ENCODE measurements around the gene SLC26A3.

Gene SLC26A3

GRCh38 chr7:107799647-107800264, 3.3 kb downstream of the SLC26A3 start:
- no peaks in the 10 kb centered on the region for H3K4me1 ChIP-seq (ENCODE audit: control extremely low read depth in 1 of 4, control insufficient read depth in 4 of 4, insufficient read depth in 4 of 4, low read length in 3 of 4)
- H3K27ac ChIP-seq (ENCODE audit: insufficient read depth in 1 of 2, low read depth in 1 of 2, low read length in 2 of 2, poor library complexity in 1 of 2, severe bottlenecking in 2 of 2): no peak overlapping the region
- 100% methylated on average over 4 of the region's 6 CpGs for WGBS (ENCODE audit: insufficient coverage)
- H3K36me3 ChIP-seq (ENCODE audit: control insufficient read depth in 4 of 4, insufficient read depth in 4 of 4, low read length in 3 of 4): no peaks in the 10 kb centered on the region
- H3K9me3 ChIP-seq (ENCODE audit: control extremely low read depth in 1 of 5, control insufficient read depth in 4 of 5, insufficient read depth in 2 of 5, low read depth in 1 of 5, low read length in 4 of 5): no peaks in the 10 kb centered on the region
- DNase-seq: no peak
- no peak overlapping the region for H3K4me3 ChIP-seq (ENCODE audit: control insufficient read depth in 1 of 7, extremely low read depth in 1 of 7, insufficient read depth in 4 of 7, low read depth in 2 of 7, low read length in 6 of 7)
- ChIA-PET CTCF (interaction anchor here (1.2 kb wide), 1 partner anchor 33 kb away, joined by 3 read pairs; no protein-coding TSS in a partner anchor), POLR2A (no interaction called here)
- no peaks in the 10 kb centered on the region for H3K27me3 ChIP-seq (replicated peaks in 2 of 5; ENCODE audit: control insufficient read depth in 4 of 5, insufficient read depth in 5 of 5, low read length in 4 of 5)

DNA sequence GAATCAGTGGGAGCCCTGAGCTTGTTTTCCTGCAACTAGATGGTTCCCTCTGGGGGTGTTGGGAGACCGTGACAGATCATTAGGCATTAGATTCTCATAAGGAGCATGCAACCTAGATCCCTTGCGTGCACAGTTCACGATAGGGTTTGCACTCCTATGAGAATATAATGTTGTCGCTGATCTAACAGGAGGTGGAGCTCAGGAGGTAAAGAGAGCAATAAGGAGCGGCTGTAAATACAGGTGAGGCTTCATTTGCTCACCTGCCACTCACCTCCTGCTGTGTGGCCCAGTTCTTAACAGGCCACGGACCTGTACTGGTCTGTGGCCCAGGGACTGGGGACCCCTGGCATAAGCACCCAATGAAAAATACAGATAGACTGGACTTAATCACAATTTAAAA, 10.7 kb downstream of the SLC26A3 start:
- Histone ChIP-seq H3K4me1 (ENCODE audit: control extremely low read depth in 1 of 4, control insufficient read depth in 4 of 4, insufficient read depth in 4 of 4, low read length in 3 of 4) (no peaks in the 10 kb centered on the region), H3K27me3 (replicated peaks in 2 of 5; ENCODE audit: control insufficient read depth in 4 of 5, insufficient read depth in 5 of 5, low read length in 4 of 5) (no peaks in the 10 kb centered on the region), H3K36me3 (ENCODE audit: control insufficient read depth in 4 of 4, insufficient read depth in 4 of 4, low read length in 3 of 4) (no peaks in the 10 kb centered on the region), H3K27ac (ENCODE audit: insufficient read depth in 1 of 2, low read depth in 1 of 2, low read length in 2 of 2, poor library complexity in 1 of 2, severe bottlenecking in 2 of 2) (no peak overlapping the region), H3K9me3 (ENCODE audit: control extremely low read depth in 1 of 5, control insufficient read depth in 4 of 5, insufficient read depth in 2 of 5, low read depth in 1 of 5, low read length in 4 of 5) (no peaks in the 10 kb centered on the region), H3K4me3 (ENCODE audit: control insufficient read depth in 1 of 7, extremely low read depth in 1 of 7, insufficient read depth in 4 of 7, low read depth in 2 of 7, low read length in 6 of 7) (no peak overlapping the region)
- WGBS (ENCODE audit: insufficient coverage): 90% methylated on average over 3 of the region's 6 CpGs
- DNase-seq: no peak
- POLR2A ChIA-PET: no interaction called here
- CTCF ChIA-PET: no interaction called here

DNA sequence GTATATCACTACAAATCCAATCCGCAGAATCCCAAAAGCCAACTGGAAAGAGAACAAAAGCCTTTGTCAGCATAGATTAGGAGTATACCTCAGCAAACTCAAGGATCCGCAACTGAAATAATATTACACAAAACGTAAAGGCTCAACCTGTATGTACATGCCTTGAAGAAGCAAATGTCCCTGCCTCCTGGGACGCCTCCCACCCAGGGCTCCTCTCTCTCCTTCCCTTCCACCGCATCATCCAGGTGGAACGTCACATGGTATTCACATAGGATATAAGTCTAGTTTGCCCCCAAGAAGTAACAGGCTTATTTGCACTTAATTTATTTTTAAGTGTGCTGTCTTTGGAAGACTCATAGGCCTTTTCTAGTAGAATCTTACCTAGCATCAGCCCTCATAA, 13.4 kb downstream of the SLC26A3 start:
- Histone ChIP-seq H3K4me1 (ENCODE audit: control extremely low read depth in 1 of 4, control insufficient read depth in 4 of 4, insufficient read depth in 4 of 4, low read length in 3 of 4) (no peaks in the 10 kb centered on the region), H3K4me3 (ENCODE audit: control insufficient read depth in 1 of 7, extremely low read depth in 1 of 7, insufficient read depth in 4 of 7, low read depth in 2 of 7, low read length in 6 of 7) (no peak overlapping the region), H3K27ac (ENCODE audit: insufficient read depth in 1 of 2, low read depth in 1 of 2, low read length in 2 of 2, poor library complexity in 1 of 2, severe bottlenecking in 2 of 2) (no peak overlapping the region), H3K27me3 (replicated peaks in 2 of 5; ENCODE audit: control insufficient read depth in 4 of 5, insufficient read depth in 5 of 5, low read length in 4 of 5) (no peaks in the 10 kb centered on the region), H3K9me3 (ENCODE audit: control extremely low read depth in 1 of 5, control insufficient read depth in 4 of 5, insufficient read depth in 2 of 5, low read depth in 1 of 5, low read length in 4 of 5) (no peaks in the 10 kb centered on the region), H3K36me3 (ENCODE audit: control insufficient read depth in 4 of 4, insufficient read depth in 4 of 4, low read length in 3 of 4) (no peaks in the 10 kb centered on the region)
- ChIA-PET CTCF (no interaction called here), POLR2A (no interaction called here)
- WGBS (ENCODE audit: insufficient coverage): 100% methylated on average over 2 of the region's 6 CpGs
- DNase-seq: no peak

DNA sequence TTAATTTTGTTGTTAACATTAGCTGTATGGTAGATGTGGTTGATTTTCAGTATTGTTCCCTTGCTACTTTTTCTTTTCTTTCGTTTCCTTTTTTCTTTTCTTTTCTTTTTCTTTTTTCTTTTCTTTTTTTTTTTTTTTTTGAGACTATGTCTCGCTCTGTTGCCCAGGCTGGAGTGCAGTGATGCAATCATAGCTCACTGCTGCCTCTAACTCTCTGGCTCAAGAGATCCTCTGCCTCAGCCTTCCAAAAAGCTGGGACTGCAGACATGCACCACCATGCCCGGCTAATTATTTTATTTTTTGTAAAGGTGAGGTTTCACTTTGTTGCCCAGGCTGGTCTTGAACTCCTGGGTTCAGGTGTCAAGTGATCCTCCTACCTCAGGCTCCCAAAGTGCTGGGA, 14.4 kb downstream of the SLC26A3 start:
- ChIA-PET POLR2A (no interaction called here), CTCF (no interaction called here)
- WGBS (ENCODE audit: insufficient coverage): 100% methylated on average over 2 of the region's 3 CpGs
- H3K36me3 ChIP-seq (ENCODE audit: control insufficient read depth in 4 of 4, insufficient read depth in 4 of 4, low read length in 3 of 4): no peaks in the 10 kb centered on the region
- H3K27ac ChIP-seq (ENCODE audit: insufficient read depth in 1 of 2, low read depth in 1 of 2, low read length in 2 of 2, poor library complexity in 1 of 2, severe bottlenecking in 2 of 2): no peak overlapping the region
- H3K27me3 ChIP-seq (replicated peaks in 2 of 5; ENCODE audit: control insufficient read depth in 4 of 5, insufficient read depth in 5 of 5, low read length in 4 of 5): no peaks in the 10 kb centered on the region
- H3K9me3 ChIP-seq (ENCODE audit: control extremely low read depth in 1 of 5, control insufficient read depth in 4 of 5, insufficient read depth in 2 of 5, low read depth in 1 of 5, low read length in 4 of 5): no peaks in the 10 kb centered on the region
- DNase-seq: no peak
- no peak overlapping the region for H3K4me3 ChIP-seq (ENCODE audit: control insufficient read depth in 1 of 7, extremely low read depth in 1 of 7, insufficient read depth in 4 of 7, low read depth in 2 of 7, low read length in 6 of 7)
- no peaks in the 10 kb centered on the region for H3K4me1 ChIP-seq (ENCODE audit: control extremely low read depth in 1 of 4, control insufficient read depth in 4 of 4, insufficient read depth in 4 of 4, low read length in 3 of 4)

- no peak for DNase-seq
- no peak overlapping the region for H3K27ac ChIP-seq (ENCODE audit: insufficient read depth in 1 of 2, low read depth in 1 of 2, low read length in 2 of 2, poor library complexity in 1 of 2, severe bottlenecking in 2 of 2)
- H3K9me3 ChIP-seq (ENCODE audit: control extremely low read depth in 1 of 5, control insufficient read depth in 4 of 5, insufficient read depth in 2 of 5, low read depth in 1 of 5, low read length in 4 of 5): no peaks in the 10 kb centered on the region
- ChIA-PET POLR2A (no interaction called here), CTCF (no interaction called here)
- no peaks in the 10 kb centered on the region for H3K27me3 ChIP-seq (replicated peaks in 2 of 5; ENCODE audit: control insufficient read depth in 4 of 5, insufficient read depth in 5 of 5, low read length in 4 of 5)
- no peaks in the 10 kb centered on the region for H3K4me1 ChIP-seq (ENCODE audit: control extremely low read depth in 1 of 4, control insufficient read depth in 4 of 4, insufficient read depth in 4 of 4, low read length in 3 of 4)
- no peaks in the 10 kb centered on the region for H3K36me3 ChIP-seq (ENCODE audit: control insufficient read depth in 4 of 4, insufficient read depth in 4 of 4, low read length in 3 of 4)
- no CpG with 5 or more reads among the region's 1 CpG for WGBS (ENCODE audit: insufficient coverage)
- H3K4me3 ChIP-seq (ENCODE audit: control insufficient read depth in 1 of 7, extremely low read depth in 1 of 7, insufficient read depth in 4 of 7, low read depth in 2 of 7, low read length in 6 of 7): no peak overlapping the region
Measured at GRCh38 chr7:107788216-107788615, 14.8 kb downstream of the SLC26A3 start.

DNA sequence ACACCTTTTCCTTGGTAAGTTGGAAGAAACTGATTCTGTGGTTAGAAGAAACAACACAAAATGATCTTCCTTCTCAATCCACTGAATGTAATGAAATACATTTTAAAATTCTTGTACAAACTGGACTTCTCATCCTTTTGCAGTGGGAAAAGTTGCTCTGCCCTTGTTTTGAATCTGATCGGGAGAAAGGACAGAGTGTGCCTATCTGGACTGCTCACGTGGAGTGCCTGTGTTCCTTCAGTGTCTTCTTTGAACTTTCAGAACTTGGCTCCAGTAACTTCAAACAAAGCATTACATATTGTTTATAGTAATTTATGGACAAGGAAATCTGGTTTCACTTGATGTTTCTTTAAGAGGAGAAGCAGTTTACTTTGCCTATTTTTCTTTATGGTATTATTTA, 17.1 kb downstream of the SLC26A3 start:
- H3K4me1 ChIP-seq (ENCODE audit: control extremely low read depth in 1 of 4, control insufficient read depth in 4 of 4, insufficient read depth in 4 of 4, low read length in 3 of 4): no peaks in the 10 kb centered on the region
- H3K36me3 ChIP-seq (ENCODE audit: control insufficient read depth in 4 of 4, insufficient read depth in 4 of 4, low read length in 3 of 4): no peaks in the 10 kb centered on the region
- H3K27ac ChIP-seq (ENCODE audit: insufficient read depth in 1 of 2, low read depth in 1 of 2, low read length in 2 of 2, poor library complexity in 1 of 2, severe bottlenecking in 2 of 2): no peak overlapping the region
- H3K9me3 ChIP-seq (ENCODE audit: control extremely low read depth in 1 of 5, control insufficient read depth in 4 of 5, insufficient read depth in 2 of 5, low read depth in 1 of 5, low read length in 4 of 5): no peaks in the 10 kb centered on the region
- no peak overlapping the region for H3K4me3 ChIP-seq (ENCODE audit: control insufficient read depth in 1 of 7, extremely low read depth in 1 of 7, insufficient read depth in 4 of 7, low read depth in 2 of 7, low read length in 6 of 7)
- ChIA-PET CTCF (no interaction called here), POLR2A (no interaction called here)
- DNase-seq: no peak
- WGBS (ENCODE audit: insufficient coverage): no CpG with 5 or more reads among the region's 2 CpGs
- no peaks in the 10 kb centered on the region for H3K27me3 ChIP-seq (replicated peaks in 2 of 5; ENCODE audit: control insufficient read depth in 4 of 5, insufficient read depth in 5 of 5, low read length in 4 of 5)

DNA sequence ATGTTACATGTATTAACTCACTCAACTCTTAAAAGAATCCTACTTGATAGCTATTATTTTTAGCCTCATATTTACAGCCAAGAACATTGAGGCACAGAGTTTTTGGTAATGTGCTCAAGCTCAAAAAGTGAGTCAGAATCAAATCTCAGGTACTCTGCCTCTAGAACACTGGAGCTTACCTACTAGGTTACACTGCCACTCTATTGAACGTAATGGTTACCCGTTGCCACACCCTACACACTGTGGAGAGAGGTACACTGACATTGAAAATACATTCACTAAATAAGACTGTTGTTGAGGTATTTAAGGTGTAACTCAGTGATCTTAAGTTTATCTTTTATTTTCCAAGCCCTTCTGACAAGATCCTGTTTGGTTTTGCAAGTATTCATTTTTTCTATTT, 17.9 kb downstream of the SLC26A3 start:
- CTCF ChIA-PET: no interaction called here
- Histone ChIP-seq H3K9me3 (ENCODE audit: control extremely low read depth in 1 of 5, control insufficient read depth in 4 of 5, insufficient read depth in 2 of 5, low read depth in 1 of 5, low read length in 4 of 5) (no peaks in the 10 kb centered on the region), H3K4me1 (ENCODE audit: control extremely low read depth in 1 of 4, control insufficient read depth in 4 of 4, insufficient read depth in 4 of 4, low read length in 3 of 4) (no peaks in the 10 kb centered on the region), H3K36me3 (ENCODE audit: control insufficient read depth in 4 of 4, insufficient read depth in 4 of 4, low read length in 3 of 4) (no peaks in the 10 kb centered on the region), H3K27me3 (replicated peaks in 2 of 5; ENCODE audit: control insufficient read depth in 4 of 5, insufficient read depth in 5 of 5, low read length in 4 of 5) (no peaks in the 10 kb centered on the region), H3K4me3 (ENCODE audit: control insufficient read depth in 1 of 7, extremely low read depth in 1 of 7, insufficient read depth in 4 of 7, low read depth in 2 of 7, low read length in 6 of 7) (no peak overlapping the region), H3K27ac (ENCODE audit: insufficient read depth in 1 of 2, low read depth in 1 of 2, low read length in 2 of 2, poor library complexity in 1 of 2, severe bottlenecking in 2 of 2) (no peak overlapping the region)
- DNase-seq: no peak
- WGBS (ENCODE audit: insufficient coverage): no CpG with 5 or more reads among the region's 2 CpGs
- POLR2A ChIA-PET: no interaction called here
